ENCODE data around the gene TMEM184B. TPM values are rescaled to one million over a fixed set of nuclear protein-coding genes. Genes with fewer than 3 reads are reported as not detected.

The TMEM184B gene
- total and polyA plus RNA-seq, 2 of the 8 experiments (the other 6 are each of a cell fraction or from before 2014, with no cell fraction given): 41.6 to 81.0 TPM

GRCh38 chr22:38262051-38262795 lies 10.6 kb downstream of the TMEM184B start:
- no peak for FAIRE-seq
- H3K4me3 ChIP-seq (ENCODE audit: extremely low read depth in 1 of 4, insufficient read depth in 2 of 4, low read depth in 3 of 4, low read length in 4 of 4): no peak overlapping the region
- no peak overlapping the region for H3K56ac ChIP-seq (replicated peaks; ENCODE audit: insufficient read length, low read depth, low read length)
- H3K4ac ChIP-seq (replicated peaks; ENCODE audit: insufficient read length, low read depth, low read length): no peak overlapping the region
- peaks cover 32% of the 10 kb centered on the region for H3K79me1 ChIP-seq (ENCODE audit: low read depth, low read length)
- no peak overlapping the region for H3K18ac ChIP-seq (ENCODE audit: extremely low read depth, low read length)
- H3K36me3 ChIP-seq (ENCODE audit: control insufficient read depth in 2 of 4, insufficient read depth in 4 of 4, low read length in 3 of 4): no peaks in the 10 kb centered on the region
- peaks cover 23% of the 10 kb centered on the region in 2 experiments for H4K20me1 ChIP-seq (replicated peaks in 1 of 2; ENCODE audit: control insufficient read depth in 1 of 2, insufficient read depth in 2 of 2, low read length in 2 of 2)
- no peak overlapping the region for H4K91ac ChIP-seq (replicated peaks; ENCODE audit: insufficient read length, low read length)
- no peak overlapping the region for H3K27ac ChIP-seq (ENCODE audit: low read depth, low read length)
- no peak overlapping the region for H2AFZ ChIP-seq (ENCODE audit: low read length)
- peaks cover 4 to 24% (median 10%) of the 10 kb centered on the region in 4 experiments for H3K4me1 ChIP-seq (replicated peaks in 1 of 4; ENCODE audit: control insufficient read depth in 3 of 4, insufficient read depth in 4 of 4, low read length in 3 of 4)
- CTCF ChIA-PET (ENCODE audit: partially characterized antibody): interaction anchor here (0.6 to 3.9 kb wide), 23 partner anchors 8 to 171 kb away, joined by 3 to 33 read pairs (median 4); partner anchors contain the start of gene TMEM184B
- no peak overlapping the region for H3K4me2 ChIP-seq (ENCODE audit: insufficient read depth in 1 of 2, low read depth in 2 of 2, low read length in 2 of 2)
- H3K23ac ChIP-seq (ENCODE audit: insufficient read length): no peak overlapping the region
- H3K27me3 ChIP-seq (replicated peaks in 1 of 4; ENCODE audit: control insufficient read depth in 3 of 4, extremely low read depth in 1 of 4, insufficient read depth in 3 of 4, low read length in 3 of 4): no peaks in the 10 kb centered on the region; a peak in 1 of 7 replicates
- POLR2A ChIA-PET (ENCODE audit: partially characterized antibody): interaction anchor here (0.7 to 1.7 kb wide), 4 partner anchors 9 to 88 kb away, joined by 3 to 8 read pairs (median 3); no protein-coding TSS in a partner anchor
- H3K79me2 ChIP-seq (ENCODE audit: control insufficient read depth in 1 of 2, insufficient read depth in 2 of 2, low read length in 2 of 2): peaks cover 6 to 86% of the 10 kb centered on the region in 2 experiments; a peak in 3 of 4 replicates
- no peak for TF ChIP-seq BRCA1 (IDR thresholded peaks at IDR 0.05; ENCODE audit: low read depth, low read length)
- peak; percentile 74 for TF ChIP-seq RAD21 (IDR thresholded peaks at IDR 0.05 in 1 of 2, conservative IDR thresholded peaks at IDR 0.05 in 1 of 2; ENCODE audit: low read depth in 2 of 2, low read length in 2 of 2)
- TF ChIP-seq, protein P1, sequence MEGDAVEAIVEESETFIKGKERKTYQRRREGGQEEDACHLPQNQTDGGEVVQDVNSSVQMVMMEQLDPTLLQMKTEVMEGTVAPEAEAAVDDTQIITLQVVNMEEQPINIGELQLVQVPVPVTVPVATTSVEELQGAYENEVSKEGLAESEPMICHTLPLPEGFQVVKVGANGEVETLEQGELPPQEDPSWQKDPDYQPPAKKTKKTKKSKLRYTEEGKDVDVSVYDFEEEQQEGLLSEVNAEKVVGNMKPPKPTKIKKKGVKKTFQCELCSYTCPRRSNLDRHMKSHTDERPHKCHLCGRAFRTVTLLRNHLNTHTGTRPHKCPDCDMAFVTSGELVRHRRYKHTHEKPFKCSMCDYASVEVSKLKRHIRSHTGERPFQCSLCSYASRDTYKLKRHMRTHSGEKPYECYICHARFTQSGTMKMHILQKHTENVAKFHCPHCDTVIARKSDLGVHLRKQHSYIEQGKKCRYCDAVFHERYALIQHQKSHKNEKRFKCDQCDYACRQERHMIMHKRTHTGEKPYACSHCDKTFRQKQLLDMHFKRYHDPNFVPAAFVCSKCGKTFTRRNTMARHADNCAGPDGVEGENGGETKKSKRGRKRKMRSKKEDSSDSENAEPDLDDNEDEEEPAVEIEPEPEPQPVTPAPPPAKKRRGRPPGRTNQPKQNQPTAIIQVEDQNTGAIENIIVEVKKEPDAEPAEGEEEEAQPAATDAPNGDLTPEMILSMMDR (IDR thresholded peaks at IDR 0.05; ENCODE audit: control extremely low read depth in 1 of 3, insufficient read depth in 1 of 3, low read depth in 1 of 3, low read length in 3 of 3): peak; percentile 73 to 85 (median 80)
- peak; percentile 32; the same call in 1 of the 2 replicates for TF ChIP-seq GABPA (IDR thresholded peaks at IDR 0.05; ENCODE audit: borderline replicate concordance, insufficient read depth, low read length)
- no peak for TF ChIP-seq SP2 (IDR thresholded peaks at IDR 0.05; ENCODE audit: low read length)
- no peak for TF ChIP-seq POLR2A (IDR thresholded peaks at IDR 0.05; ENCODE audit: control extremely low read depth in 1 of 2, low read depth in 2 of 2, low read length in 2 of 2)
- TF ChIP-seq RBBP5 (IDR thresholded peaks at IDR 0.05; ENCODE audit: borderline replicate concordance, low read depth, low read length): no peak
- DNase-seq (ENCODE audit: low read depth in 1 of 2, low spot score in 2 of 2): peak in 1 of 2 experiments; percentile 84
- H2BK20ac ChIP-seq (ENCODE audit: low read length): no peak overlapping the region
- H3K23me2 ChIP-seq (ENCODE audit: low read depth, low read length): no peaks in the 10 kb centered on the region
- H2BK120ac ChIP-seq (replicated peaks; ENCODE audit: low read depth, low read length): no peak overlapping the region
- H3K14ac ChIP-seq (ENCODE audit: insufficient read length): no peak overlapping the region
- H3K9me3 ChIP-seq (ENCODE audit: insufficient read depth in 2 of 2, low read depth in 1 of 2, low read length in 1 of 2): no peaks in the 10 kb centered on the region
- no peak overlapping the region for H2AK5ac ChIP-seq (ENCODE audit: low read depth, low read length)
- H2BK15ac ChIP-seq (ENCODE audit: low read length): peak overlapping the region; percentile 38; the same call in 1 of the 2 replicates
- 0 out of 2 replicates have a peak overlapping the region, but pooled peaks have one; percentile 79 for H2BK5ac ChIP-seq (ENCODE audit: low read depth, low read length)
- no peak overlapping the region for H2BK12ac ChIP-seq (ENCODE audit: low read depth, low read length)
- no peak overlapping the region for H4K5ac ChIP-seq (ENCODE audit: insufficient read length, low read depth, low read length)
- no peak overlapping the region for H3K9ac ChIP-seq (replicated peaks in 1 of 4; ENCODE audit: extremely low read depth in 1 of 4, low read depth in 3 of 4, low read length in 3 of 4)
- H4K8ac ChIP-seq (ENCODE audit: extremely low read depth, insufficient read depth, low read length): no peak overlapping the region; the same call in 1 of the 2 replicates
- WGBS, 2 experiments (ENCODE audit: extremely low coverage in 1 of 2, insufficient coverage in 1 of 2, insufficient read length in 1 of 2, insufficient replicate concordance in 2 of 2, low coverage in 1 of 2, low lambda C conversion rate in 2 of 2, missing lambda C conversion rate in 1 of 2): 72% methylated on average over 20 of the region's 20 CpGs; no CpG with 5 or more reads in 1 of the 2 experiments
